Activated CD8-positive, alpha-beta T cell treated with anti-CD3 and anti-CD28 coated beads for 36 hours (primary cell): Measurements from ENCODE around the gene FBN2. TPM values are rescaled to one million over a fixed set of nuclear protein-coding genes. Genes with fewer than 3 reads are reported as not detected.

Source experiments
- ATAC-seq: fragments of 200-7000 bp; cut with Tn5 transposase; one replicate; pipeline ENCODE4 v1.10.0; 2021; ENCODE audit warnings: mild to moderate bottlenecking, moderate library complexity
- CTCF ChIA-PET: fragments of 350-600 bp; sonication (Branson Sonifier 250); formaldehyde crosslinking; loops from one replicate; lab custom pipeline; 2021; ENCODE audit warnings: antibody characterized with exemption; lab: Charles Lee
- POLR2A ChIA-PET: fragments of 350-600 bp; sonication (Branson Sonifier 250); formaldehyde crosslinking; loops from one replicate; lab custom pipeline; 2021; ENCODE audit warnings: antibody characterized with exemption; lab: Charles Lee
- DNase-seq: peaks from one replicate; pipeline ENCODE4 v3.0.0-alpha.2; 2020
- H3K27ac Mint-ChIP-seq: one replicate; pipeline ENCODE4 v1.8.0; 2021; ENCODE audit warnings: mild to moderate bottlenecking, mixed read lengths
- H3K27me3 Mint-ChIP-seq: one replicate; pipeline ENCODE4 v1.8.0; 2021; ENCODE audit warnings: mixed read lengths
- H3K36me3 Mint-ChIP-seq: one replicate; pipeline ENCODE4 v1.8.0; 2021; ENCODE audit warnings: low read depth, mixed read lengths
- H3K4me1 Mint-ChIP-seq: one replicate; pipeline ENCODE4 v1.8.0; 2021; ENCODE audit warnings: low read depth, mixed read lengths
- H3K4me3 Mint-ChIP-seq: one replicate; pipeline ENCODE4 v1.8.0; 2021; ENCODE audit warnings: mild to moderate bottlenecking, moderate library complexity, mixed read lengths
- H3K9me3 Mint-ChIP-seq: one replicate; pipeline ENCODE4 v1.8.0; 2021; ENCODE audit warnings: mixed read lengths
- CTCF ChIP-seq: fragments of 200-600 bp; IDR thresholded peaks from one replicate; pipeline ENCODE4 v1.8.0; 2022; ENCODE audit warnings: antibody characterized with exemption, mild to moderate bottlenecking
- intact Hi-C: fragments of 100-400 bp; cut with micrococcal nuclease; formaldehyde crosslinking; loops from one replicate; pipeline ENCODE4 v1.10.0; 2022
- total RNA-seq, 2 experiments: library from RNA; stranded (reverse); gene quantifications; one replicate each; pipeline ENCODE4 v1.2.3, GENCODE V29; 2021

Gene FBN2
- total RNA-seq, 2 experiments from 2014 or later = not detected

GRCh38 chr5:128343168-128343567, 194.9 kb downstream of the FBN2 start:
- DNase-seq (no peak), ATAC-seq (no peak)
- TF ChIP-seq CTCF = no peak
- Mint-ChIP-seq H3K27ac (no peak overlapping the region), H3K27me3 (no peaks in the 10 kb centered on the region), H3K4me1 (no peaks in the 10 kb centered on the region), H3K4me3 (no peak overlapping the region), H3K9me3 (no peaks in the 10 kb centered on the region), H3K36me3 (no peaks in the 10 kb centered on the region)
- ChIA-PET CTCF (interaction anchor here (1.0 kb wide), 1 partner anchor 12 kb away, joined by 3 read pairs; no protein-coding TSS in a partner anchor), POLR2A (interaction anchor here (0.6 kb wide), 1 partner anchor 68 kb away, joined by 3 read pairs; no protein-coding TSS in a partner anchor)
- intact Hi-C loops = no loop called here

- CTCF ChIA-PET = no interaction called here
- Mint-ChIP-seq H3K36me3 (no peaks in the 10 kb centered on the region), H3K4me1 (no peaks in the 10 kb centered on the region), H3K4me3 (no peak overlapping the region), H3K27ac (no peak overlapping the region), H3K9me3 (no peaks in the 10 kb centered on the region), H3K27me3 (no peaks in the 10 kb centered on the region)
- ATAC-seq (no peak), DNase-seq (no peak)
- POLR2A ChIA-PET = no interaction called here
- intact Hi-C loops = no loop called here
- no peak for TF ChIP-seq CTCF
These were observed 197.0 kb downstream of the FBN2 start for GRCh38 chr5:128341056-128341455.

- no peak overlapping the region for H3K4me3 Mint-ChIP-seq
- no peak overlapping the region for H3K27ac Mint-ChIP-seq
- intact Hi-C loops = no loop called here
- POLR2A ChIA-PET = no interaction called here
- H3K4me1 Mint-ChIP-seq = no peaks in the 10 kb centered on the region
- ATAC-seq = no peak
- H3K36me3 Mint-ChIP-seq = no peaks in the 10 kb centered on the region
- no peak for TF ChIP-seq CTCF
- no peaks in the 10 kb centered on the region for H3K27me3 Mint-ChIP-seq
- H3K9me3 Mint-ChIP-seq = no peaks in the 10 kb centered on the region
- no peak for DNase-seq
- CTCF ChIA-PET = no interaction called here
These were observed 197.4 kb downstream of the FBN2 start for GRCh38 chr5:128340648-128341047.

GRCh38 chr5:128339585-128339984, 198.5 kb downstream of the FBN2 start:
- no peak for TF ChIP-seq CTCF
- H3K4me1 Mint-ChIP-seq = no peaks in the 10 kb centered on the region
- ATAC-seq (no peak), DNase-seq (no peak)
- ChIA-PET CTCF (no interaction called here), POLR2A (no interaction called here)
- H3K4me3 Mint-ChIP-seq = no peak overlapping the region
- no peaks in the 10 kb centered on the region for H3K27me3 Mint-ChIP-seq
- no peaks in the 10 kb centered on the region for H3K9me3 Mint-ChIP-seq
- no peak overlapping the region for H3K27ac Mint-ChIP-seq
- no peaks in the 10 kb centered on the region for H3K36me3 Mint-ChIP-seq
- intact Hi-C loops = no loop called here

DNA sequence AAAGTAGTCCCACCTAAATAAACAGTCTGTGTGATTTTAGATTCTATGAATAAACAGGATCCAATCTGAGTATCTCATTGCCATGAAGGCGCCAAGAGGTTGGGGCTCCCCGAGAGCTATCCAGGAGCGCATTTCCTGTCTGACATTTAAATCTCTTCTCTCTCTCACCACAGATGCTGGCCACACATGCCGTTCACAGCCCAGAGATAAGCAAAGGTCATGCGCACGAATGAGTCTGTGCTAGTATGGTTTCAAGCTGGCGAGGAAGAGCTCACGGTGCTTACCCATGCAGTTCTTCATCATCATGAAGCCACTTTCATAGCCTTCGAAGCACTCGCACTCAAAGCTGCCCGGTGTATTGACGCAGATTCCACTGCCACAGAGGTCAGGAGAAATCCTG, 199.4 kb downstream of the FBN2 start:
- Mint-ChIP-seq H3K4me3 (no peak overlapping the region), H3K27me3 (no peaks in the 10 kb centered on the region), H3K36me3 (no peaks in the 10 kb centered on the region), H3K9me3 (no peaks in the 10 kb centered on the region), H3K27ac (no peak overlapping the region), H3K4me1 (no peaks in the 10 kb centered on the region)
- no peak for ATAC-seq
- POLR2A ChIA-PET = no interaction called here
- intact Hi-C loops = no loop called here
- TF ChIP-seq CTCF = no peak
- no peak for DNase-seq
- CTCF ChIA-PET = no interaction called here
